Superior temporal gyrus (tissue), 1 donor: ENCODE results near the gene ADI1.

ENCODE experiments used
- DNase-seq: peaks from one replicate; pipeline ENCODE4 v3.0.0-alpha.2; 2016; ENCODE audit errors: extremely low spot score

Gene ADI1, protein sequence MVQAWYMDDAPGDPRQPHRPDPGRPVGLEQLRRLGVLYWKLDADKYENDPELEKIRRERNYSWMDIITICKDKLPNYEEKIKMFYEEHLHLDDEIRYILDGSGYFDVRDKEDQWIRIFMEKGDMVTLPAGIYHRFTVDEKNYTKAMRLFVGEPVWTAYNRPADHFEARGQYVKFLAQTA

DNA sequence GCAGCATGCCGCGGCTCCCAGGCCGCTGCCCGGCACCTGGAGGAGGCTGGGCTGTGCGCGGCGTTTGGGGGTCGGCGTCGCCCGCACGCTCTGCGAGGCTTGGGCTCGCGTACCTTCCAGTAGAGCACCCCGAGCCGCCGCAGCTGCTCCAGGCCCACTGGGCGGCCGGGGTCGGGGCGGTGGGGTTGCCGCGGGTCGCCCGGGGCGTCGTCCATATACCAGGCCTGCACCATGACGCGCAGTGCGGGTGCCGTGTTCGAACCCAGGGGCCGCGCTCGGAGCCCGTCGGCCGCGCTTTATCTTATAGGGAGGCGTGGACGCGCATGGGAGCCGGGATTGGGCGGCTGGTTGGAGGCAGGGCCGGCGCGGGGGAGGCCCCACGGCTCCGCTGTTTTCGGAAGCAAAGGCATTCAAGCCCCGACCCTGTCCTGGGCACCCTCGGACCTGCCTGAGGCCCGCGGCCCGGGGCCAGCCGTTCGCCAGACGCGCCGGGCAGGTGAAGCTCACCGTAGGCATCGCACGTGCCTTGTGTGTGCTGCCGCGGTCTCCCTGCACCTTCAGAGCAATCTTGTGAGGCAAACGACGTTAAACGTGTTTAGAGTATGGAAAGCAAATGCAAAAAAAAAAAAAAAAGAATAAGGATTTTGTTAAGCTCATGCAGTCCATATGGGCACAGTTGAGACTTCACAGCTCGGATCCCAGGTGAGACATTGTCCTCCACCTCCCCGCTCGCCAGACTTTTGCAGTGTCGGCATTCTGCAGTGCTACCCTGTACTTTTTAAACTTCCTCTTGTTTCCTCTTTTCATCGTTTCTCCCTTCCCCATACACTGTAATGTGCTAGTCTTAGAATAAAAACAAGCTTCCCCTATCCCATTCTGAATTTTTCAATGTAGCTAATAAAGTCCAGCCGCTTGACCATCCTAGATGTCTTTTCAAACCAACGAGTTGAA lies at the start of gene ADI1:
Gene ADI1 (minus strand): TSS at position 277 of the 951 bp plus-strand sequence. CDS start 44 bp downstream, at position 233.
- DNase-seq = peak; percentile 50

DNA sequence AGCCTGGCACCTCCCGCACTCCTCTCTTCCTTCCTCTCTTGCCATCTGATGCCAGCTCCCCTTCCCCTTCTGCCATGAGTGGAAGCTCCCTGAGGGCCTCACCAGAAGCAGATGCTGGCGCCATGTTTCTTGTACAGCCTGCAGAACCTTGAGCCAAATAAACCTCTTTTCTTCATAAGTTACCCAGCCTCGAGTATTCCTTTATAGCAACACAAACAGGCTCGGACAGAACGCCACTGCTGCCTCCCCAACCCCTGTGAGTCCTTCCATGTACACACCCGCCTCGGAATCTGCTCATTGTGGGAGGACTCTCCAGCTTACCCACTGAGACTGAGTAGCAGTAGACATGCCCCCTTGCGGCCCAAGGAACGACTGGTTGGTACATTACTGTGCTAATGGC lies 47.5 kb upstream of the ADI1 start:
- DNase-seq = no peak

DNA sequence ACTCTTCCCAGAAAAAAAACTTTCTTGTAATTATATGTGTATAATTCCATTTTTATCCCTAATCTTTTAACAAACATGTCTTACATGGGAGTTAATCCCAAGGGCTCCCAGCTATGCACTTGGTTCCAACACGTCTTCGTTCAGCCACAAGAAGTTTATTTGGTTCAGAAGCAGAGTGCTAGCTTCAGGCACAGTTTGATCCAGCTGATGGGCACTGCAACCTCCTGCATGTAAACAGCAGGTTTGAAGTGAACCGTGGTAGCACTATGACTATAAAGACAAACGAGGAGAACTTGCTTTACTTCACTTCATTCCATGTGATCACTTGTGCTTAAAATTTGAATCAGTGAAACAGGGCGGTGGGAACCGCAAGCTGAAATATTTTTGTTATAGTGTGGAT lies 45.8 kb upstream of the ADI1 start:
- DNase-seq = no peak

DNA sequence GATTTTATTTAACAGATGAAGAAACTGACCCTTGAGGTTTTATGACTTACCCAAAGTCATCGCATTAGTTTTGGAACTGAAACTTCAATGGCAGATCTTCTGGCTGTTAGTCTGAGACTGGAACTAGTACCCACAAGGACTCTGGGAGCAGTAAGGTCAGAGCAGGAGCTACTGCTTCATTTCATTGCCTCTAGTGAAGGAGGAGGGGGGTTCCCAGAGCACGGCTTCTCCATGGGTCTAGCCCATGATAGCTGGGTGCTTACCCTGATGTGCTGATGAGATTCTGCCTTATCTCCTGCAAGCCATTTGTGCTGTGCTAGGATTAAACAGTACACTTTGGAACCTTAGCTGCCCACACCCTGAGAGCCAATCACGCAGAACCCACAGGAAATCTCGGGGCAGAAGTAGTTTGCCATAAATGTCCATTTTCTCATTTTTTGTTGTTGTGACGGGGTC lies 44.2 kb upstream of the ADI1 start:
- no peak for DNase-seq

DNA sequence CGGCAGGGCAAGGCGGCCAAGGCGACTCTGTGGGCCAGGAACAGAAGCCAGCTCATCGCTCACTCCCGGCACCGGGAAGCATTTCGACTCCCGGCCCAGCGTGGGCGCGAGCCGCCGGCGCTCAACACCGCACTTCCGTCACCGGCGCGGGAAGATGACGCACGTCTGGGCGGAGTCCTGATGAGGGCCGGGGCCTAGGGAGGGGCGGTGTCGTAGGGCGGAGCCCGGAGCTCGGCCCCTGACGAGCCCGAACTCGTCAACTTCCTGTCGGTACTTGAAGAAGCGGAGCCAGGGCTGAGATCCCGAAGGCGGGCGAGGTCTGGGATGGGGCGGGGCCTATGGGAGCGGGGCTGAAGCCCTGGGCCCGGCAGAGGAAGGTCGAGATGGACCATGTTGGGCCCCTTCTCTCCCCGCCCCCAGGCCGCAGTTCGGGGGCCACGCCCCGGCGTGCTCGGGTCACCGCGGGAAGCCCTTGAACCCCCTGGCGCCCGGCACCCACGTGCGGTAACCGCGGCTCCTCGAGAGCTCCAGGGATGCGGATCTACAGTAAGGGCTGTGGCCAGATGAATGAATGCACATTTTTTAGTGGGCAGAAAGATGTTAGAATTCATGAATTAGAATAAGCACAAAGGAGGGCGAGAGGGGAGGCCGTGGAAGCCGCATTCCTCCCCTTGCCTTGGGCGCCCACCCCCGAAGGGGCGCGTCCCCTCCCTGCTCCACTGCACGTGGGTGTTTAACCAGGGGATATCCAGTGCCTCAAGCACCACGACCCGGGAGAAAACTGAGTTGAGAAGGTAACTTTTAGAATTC lies 39.1 kb upstream of the ADI1 start, which contains the start of gene RNASEH1:
Gene RNASEH1 (minus strand): TSS at position 129 of the 810 bp plus-strand sequence. CDS start 73 bp downstream, at position 56.
- peak; percentile 98 for DNase-seq

DNA sequence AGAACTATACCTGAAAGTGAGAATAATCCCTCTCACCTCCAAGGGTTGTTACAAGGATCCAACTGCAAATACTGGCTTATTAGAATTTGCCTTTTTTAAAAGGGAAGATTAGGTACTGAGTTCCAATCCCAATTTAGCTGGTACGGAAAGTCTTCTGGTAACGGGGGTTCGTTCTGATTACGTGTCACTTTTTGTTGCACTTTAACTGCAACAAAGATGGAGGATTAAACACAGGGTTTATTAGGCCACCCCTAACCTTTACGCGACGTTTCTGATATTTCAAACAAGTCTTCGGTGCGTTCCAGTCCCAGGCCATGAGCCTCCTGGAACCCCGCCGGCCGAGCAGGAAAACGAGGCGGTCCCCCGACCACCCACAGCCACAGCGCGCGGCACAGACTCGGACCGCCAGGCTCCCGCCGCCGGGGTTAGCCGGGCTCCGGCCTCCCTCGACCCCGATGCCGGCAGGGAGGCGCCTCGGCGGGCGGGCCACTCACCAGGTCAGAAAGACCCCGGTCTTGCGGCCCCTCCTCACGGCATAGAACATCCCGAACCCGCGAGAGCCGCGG lies 38.4 kb upstream of the ADI1 start:
- no peak for DNase-seq

DNA sequence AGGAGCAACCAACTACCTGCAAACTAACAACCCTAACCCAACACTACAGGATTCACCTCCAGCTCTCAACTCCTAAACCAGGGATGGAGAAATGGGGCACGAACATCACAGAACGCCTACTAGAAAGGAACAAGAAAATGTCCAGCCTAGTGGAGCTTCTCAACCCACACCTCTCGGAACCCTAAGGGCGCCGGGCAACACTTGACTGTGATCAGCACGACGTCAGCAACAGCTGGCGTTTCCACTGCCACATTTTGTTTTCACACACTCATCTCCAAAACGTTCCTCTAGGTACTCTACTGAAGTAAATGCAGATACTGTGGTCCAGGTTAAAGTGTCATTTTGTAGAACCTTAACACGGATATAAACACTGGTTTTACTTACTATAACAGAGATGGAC lies 34.6 kb upstream of the ADI1 start:
- DNase-seq = no peak

DNA sequence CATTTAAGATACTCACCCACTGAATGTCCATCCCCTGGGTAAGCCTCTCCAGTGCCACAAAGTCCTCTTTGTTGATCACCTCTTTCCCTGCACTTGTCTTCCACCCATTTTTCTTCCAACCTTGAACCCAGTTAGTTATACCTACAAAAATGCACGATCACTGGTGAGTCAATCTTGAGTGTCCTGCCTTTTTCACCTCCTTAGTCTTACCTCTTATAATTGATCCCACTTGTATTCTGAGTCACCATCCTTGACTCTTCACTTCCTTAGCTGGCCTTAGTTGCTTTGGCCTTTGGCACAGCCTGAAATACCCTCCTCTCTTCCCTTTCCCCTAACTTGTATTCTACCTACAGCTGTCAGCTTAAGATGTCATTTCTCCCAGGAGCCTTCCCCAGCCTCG lies 28.6 kb upstream of the ADI1 start:
- no peak for DNase-seq

DNA sequence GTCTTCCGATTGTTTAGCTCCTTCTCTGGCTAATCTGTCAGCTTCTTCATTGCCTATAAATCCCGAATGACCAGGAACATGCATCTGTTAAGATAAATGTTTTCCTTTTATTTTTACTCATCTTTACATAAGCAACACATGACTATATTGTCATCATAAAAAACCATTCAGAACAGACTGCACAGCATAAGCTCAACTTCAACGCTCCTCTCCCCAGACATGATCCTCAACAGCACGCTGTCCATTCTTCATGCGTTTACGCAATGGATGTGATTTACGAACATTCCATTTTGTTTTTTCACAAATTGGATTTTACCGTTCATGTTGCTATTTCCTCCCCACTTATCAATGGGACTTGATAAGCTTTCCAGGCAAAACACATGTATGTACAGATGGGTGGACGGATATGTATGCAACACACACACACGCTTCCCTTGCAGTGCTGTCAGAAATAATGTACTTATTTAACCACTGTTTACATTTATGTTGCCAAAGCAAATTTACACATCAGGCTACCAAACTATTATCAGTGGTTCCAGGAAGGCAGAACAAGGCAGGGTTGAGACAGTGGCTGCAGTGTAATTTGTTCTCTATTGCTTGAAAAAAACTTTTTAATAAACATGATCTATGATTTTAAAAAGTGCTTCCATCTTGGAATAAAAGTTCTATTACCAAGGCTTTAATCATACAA lies 26.6 kb upstream of the ADI1 start:
- DNase-seq = no peak

DNA sequence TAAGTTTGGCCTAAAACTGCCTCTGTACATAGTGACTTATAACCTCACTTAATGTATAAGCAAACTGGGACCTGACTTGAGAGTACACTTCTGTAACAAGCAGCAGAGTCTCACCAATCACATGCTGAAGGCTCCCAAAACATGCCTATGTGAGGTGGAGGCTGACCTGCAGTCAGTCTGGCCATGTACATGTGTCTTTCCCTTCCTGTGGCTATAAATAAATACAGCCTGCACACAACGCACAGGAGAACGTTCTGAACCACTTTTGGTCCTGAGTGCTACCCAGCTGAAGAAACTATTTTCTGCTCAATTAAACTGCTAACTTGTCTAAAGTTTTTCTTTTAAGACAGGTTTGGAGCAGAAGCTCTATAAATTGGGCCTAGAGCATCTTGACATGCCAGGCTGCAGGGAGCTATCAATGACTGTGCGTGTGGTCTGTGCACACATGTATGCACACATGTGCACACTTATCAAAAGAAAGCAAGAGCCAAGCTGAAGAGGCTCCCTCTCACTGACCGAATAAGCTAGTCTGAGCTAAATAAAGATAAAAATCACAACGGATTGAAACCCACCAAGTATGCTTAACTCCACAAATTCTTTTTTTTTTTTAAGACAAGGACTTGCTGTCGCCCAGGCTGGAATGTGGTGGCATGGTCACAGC lies 23.8 kb upstream of the ADI1 start:
- no peak for DNase-seq

DNA sequence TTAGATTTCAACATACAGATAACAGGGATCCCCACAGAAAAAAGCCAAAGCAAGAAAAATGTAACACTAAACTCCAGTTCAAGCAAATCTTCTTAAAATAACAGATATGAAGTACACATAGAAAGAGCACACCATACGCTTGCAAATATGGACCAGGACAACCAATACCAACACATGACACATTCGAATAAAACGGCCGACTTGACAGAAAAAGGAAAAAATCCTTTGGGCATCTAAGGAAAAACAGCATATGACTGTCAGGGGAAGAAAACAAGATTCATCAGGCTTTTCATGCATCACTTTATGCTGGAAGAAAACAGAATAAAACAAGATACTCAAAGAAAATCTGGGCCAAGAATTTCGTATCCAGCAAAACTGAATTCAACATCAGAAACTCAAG lies 22.8 kb upstream of the ADI1 start:
- no peak for DNase-seq

DNA sequence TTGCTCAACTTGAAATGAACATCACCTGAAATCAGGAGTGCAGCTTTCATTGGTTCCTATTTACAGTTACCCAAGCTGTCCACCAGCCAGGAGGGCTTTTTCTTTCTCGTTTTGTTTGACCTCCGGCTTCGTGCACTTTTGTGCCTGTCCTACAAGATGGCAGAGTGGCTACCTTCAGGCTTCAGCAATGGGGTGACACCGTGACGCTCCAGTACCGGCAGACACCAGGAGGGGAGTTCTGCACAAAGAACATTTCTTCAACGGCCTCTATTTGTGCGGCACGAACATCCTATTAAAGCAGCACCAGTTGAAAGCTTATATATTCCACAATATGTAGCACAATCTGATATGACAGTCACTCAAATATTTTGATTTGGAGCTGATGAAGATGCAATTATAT lies 20.5 kb upstream of the ADI1 start:
- no peak for DNase-seq

DNA sequence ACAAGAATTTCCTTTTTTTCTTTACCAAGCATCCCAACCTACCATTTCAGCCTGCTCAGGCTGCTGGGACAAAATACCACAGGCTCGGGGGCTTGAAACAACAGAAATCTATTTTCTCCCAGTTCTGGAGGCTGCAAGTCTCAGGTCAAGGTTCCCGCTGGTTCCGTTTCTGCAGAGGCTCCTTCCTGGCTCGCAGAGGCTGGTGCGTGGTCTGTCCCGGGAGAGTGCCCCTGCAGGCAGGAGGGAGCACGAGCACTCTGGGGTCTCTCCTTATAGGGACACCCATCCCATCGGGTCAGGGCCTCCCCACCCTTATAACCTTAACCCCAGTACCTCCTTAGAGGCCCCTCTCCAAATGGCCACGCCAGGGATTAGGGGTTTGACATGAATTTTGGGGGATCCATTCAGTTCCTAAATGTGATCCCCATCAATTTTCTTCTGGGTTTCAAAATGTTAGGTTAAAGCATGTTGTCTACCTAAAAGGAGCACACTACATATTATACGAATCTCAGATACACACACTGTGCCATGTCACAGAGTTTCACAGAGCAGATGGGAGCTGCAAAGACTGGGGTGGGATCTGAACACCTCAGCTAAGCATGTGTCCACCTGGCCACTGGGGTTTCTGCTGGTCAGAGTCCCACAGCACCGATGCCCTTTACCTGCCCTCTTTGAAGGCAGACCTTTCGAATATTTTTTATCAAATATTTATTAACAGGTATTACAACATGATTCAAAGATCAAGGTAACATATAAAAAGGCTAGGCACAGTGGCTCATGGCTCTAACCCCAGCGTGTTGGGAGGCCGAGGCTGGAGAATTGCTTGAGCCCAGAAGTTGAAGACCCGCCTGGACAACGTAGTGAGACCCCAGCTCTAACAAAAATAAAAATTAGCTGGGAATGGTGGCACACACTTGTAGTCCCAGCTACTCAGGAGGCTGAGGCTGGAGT lies 17.6 kb upstream of the ADI1 start:
- DNase-seq = no peak

DNA sequence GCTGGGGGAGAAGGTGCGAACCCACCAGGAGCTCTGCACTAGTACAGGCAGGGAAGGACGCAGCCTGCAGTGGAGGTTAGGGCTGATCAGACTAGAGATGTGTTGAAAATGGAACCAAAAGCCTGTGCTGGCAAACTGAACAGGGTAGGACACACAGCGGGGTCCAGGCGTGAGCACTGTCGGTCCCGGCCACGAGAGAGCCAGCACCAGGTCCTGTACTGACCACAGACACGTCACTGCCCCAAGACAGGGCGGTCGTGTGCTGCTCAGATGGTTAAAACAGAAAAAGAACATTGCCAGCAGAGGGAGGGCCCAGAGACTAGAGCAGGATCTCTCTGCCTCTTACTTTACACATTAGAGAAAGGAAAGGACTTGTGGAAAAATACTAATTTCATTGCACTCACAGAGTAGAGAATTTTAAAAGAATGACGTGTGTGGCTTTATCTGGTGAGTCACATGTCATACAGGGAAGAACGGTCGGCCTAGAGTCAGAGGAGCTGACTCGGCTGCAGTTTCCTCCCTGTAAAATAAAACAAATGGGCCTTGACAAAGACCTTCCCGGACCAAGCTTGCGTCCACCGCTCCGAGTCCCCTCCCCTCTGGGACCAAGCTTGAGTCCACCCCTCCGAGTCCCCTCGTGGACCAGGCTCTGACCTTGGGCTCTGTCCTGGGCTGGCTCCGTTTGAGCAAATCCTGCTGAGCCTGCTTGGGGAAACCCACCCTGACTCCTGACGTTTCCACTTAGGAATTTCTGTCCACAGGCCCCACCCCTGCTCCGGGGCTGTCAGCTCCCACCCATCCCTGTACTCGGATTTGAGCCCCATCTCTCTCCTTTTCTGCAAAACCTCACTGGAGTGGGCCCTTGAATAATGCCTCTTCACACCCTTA lies 16.7 kb upstream of the ADI1 start:
- peak; percentile 53 for DNase-seq

DNA sequence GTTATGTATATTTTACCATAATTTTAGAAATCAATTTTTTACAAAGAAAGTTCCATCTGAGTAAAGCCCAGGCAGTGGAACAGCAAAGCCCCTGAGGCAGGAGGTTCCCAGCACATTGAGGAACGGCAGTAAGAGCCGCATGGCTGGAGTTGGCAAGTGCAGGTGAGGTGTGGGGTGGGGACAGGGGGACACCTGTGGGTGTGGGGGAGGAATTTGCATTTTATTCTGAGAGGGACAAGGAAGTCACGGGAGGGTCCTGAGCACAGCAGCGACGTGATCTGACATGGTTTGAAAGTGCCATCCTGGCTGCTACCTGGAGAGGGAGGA lies 16.1 kb upstream of the ADI1 start:
- no peak for DNase-seq

DNA sequence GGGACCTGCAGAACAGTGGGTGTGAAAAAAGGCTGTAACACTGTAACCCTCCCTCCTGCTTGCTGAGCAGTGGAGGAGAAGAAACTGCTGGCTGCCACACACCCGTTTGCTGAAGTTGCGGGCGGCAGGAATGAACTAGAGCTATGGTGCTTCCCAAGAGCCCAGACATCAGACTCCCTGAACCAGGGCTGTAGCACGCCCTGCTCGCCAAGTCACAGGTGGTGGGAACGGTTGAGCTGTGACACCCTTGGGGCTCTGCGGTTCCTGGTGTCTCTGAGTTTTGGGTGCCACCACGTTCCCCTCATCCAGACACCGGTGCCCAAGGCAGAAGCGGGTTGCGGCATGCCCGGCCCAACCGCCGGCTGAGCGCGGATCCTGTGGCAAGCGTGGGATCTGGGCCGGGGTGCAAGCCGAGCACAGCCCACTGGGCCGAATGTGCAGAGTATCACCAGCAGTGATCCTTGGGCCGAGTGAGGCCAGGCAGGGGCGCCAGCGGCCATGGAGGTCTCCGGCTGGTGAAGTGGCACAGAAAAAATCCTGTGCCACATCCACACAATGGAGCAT lies 15.0 kb upstream of the ADI1 start:
- DNase-seq = no peak

DNA sequence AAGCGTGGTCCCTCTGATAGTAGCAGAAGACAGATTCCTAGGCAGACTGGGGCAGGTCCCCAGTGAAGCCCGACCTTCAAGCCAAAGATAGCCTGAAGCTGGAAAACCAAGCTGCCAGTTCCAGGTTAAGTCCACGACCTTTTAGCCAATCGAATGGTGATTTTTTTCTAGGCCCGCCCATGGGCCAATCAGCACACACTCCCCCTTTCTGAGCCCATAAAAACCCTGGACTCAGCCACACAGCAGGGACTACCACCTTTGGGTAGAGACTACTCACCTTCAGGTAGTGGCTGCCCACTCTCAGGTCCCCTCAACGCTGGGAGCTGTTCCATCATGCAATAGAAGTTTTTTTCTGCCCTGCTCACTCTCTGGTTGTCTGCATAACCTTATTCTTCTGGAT lies 14.5 kb upstream of the ADI1 start:
- DNase-seq = no peak

DNA sequence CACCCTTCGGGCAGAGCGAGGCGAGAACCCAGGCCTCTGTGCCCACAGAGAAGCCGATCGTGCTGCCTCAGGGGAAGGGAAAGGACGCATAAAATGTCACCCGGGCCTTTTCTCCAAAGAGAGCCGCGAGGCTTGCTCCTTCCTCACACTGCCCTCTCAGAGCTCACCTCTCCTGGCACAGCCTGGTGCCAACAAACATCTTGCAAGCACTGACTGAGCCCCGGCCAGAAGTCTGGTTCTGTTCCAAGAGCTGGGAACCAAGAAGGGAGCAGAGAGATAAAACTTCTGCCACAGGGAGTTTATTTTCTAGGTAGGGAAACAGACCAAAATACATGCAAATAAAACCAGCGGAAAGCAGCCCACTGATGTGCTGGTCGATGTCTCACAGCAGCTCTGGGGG lies 13.6 kb upstream of the ADI1 start:
- DNase-seq = no peak
